HG02884 (cell line): ENCODE measurements around the gene CR2.
"Not testable (repeated sequence)": the region's sequence is repeated elsewhere in the genome, so short reads cannot be mapped to it uniquely, and the experiment has no call there.

Experiments used
- ATAC-seq: cut with Tn5 transposase; IDR thresholded peaks from one replicate; pipeline ENCODE4 v1.9.1; 2021; ENCODE audit warnings: mild to moderate bottlenecking, moderate library complexity; ENCODE audit not compliant: unreplicated experiment

The CR2 gene

GRCh38 chr1:207444514-207445217 lies 9.5 kb upstream of the CR2 start:
- ATAC-seq: no peak

- no peak for ATAC-seq
These were observed 450 bp upstream of the CR2 start for GRCh38 chr1:207453710-207454045.

GRCh38 chr1:207455183-207455754 lies 1.1 kb downstream of the CR2 start:
- no peak for ATAC-seq

GRCh38 chr1:207458414-207458813 lies 4.3 kb downstream of the CR2 start:
- ATAC-seq: no peak

GRCh38 chr1:207459008-207459407 lies 4.9 kb downstream of the CR2 start:
- no peak for ATAC-seq

- no peak for ATAC-seq
These were observed 7.5 kb downstream of the CR2 start for GRCh38 chr1:207461649-207462048.

- no peak for ATAC-seq
These were observed 8.4 kb downstream of the CR2 start for GRCh38 chr1:207462535-207462934.

GRCh38 chr1:207463021-207463420 lies 8.9 kb downstream of the CR2 start:
- ATAC-seq: no peak

GRCh38 chr1:207463571-207463970 lies 9.4 kb downstream of the CR2 start:
- no peak for ATAC-seq

- ATAC-seq: no peak
These were observed 16.8 kb downstream of the CR2 start for GRCh38 chr1:207470927-207471326.

- ATAC-seq: no peak
These were observed 20.1 kb downstream of the CR2 start for GRCh38 chr1:207474210-207474609.

- no peak for ATAC-seq
These were observed 32.1 kb downstream of the CR2 start for GRCh38 chr1:207486198-207486597.

GRCh38 chr1:207487636-207488035 lies 33.5 kb downstream of the CR2 start:
- no peak for ATAC-seq

- no peak for ATAC-seq
These were observed 39.1 kb downstream of the CR2 start for GRCh38 chr1:207493212-207493611.

GRCh38 chr1:207494171-207494570 lies 40.0 kb downstream of the CR2 start:
- ATAC-seq: no peak

GRCh38 chr1:207495281-207495680 lies 41.2 kb downstream of the CR2 start:
- ATAC-seq: not testable (repeated sequence)

GRCh38 chr1:207495801-207496792 lies 42.0 kb downstream of the CR2 start, which contains the start of gene CR1:
CR1 (plus strand) TSS chr1:207496157; CDS start chr1:207496268, 111 bp downstream.
- ATAC-seq: peak; percentile 54

- no peak for ATAC-seq
These were observed 43.8 kb downstream of the CR2 start for GRCh38 chr1:207497941-207498340.

- no peak for ATAC-seq
These were observed 45.4 kb downstream of the CR2 start for GRCh38 chr1:207499573-207499972.

GRCh38 chr1:207500306-207500705 lies 46.2 kb downstream of the CR2 start:
- no peak for ATAC-seq

GRCh38 chr1:207501071-207501470 lies 46.9 kb downstream of the CR2 start:
- ATAC-seq: no peak

- no peak for ATAC-seq
These were observed 48.6 kb downstream of the CR2 start for GRCh38 chr1:207502726-207503125.
